ENCODE results near the gene SLCO2A1.

DNA sequence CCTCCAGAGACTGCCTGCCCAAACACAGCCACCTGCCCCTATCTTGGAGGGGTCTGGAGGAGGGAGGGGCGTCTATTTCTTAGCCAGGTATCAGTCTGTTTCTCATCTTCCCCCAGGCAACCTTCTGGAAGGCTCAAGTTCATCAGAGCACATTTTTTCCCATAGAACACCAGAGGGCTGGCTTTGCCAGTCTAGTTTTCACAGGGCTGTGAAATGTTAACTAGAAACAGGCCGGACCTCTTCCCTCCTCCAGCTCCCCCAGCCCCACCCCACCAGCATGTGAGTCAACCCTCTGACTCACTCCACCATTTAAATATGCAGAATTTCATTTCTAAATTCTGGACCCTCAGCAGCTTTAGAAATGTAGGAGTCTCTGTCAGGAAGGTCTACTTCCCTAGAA, 66.9 kb downstream of the SLCO2A1 start:
- TF ChIP-seq, protein P1, sequence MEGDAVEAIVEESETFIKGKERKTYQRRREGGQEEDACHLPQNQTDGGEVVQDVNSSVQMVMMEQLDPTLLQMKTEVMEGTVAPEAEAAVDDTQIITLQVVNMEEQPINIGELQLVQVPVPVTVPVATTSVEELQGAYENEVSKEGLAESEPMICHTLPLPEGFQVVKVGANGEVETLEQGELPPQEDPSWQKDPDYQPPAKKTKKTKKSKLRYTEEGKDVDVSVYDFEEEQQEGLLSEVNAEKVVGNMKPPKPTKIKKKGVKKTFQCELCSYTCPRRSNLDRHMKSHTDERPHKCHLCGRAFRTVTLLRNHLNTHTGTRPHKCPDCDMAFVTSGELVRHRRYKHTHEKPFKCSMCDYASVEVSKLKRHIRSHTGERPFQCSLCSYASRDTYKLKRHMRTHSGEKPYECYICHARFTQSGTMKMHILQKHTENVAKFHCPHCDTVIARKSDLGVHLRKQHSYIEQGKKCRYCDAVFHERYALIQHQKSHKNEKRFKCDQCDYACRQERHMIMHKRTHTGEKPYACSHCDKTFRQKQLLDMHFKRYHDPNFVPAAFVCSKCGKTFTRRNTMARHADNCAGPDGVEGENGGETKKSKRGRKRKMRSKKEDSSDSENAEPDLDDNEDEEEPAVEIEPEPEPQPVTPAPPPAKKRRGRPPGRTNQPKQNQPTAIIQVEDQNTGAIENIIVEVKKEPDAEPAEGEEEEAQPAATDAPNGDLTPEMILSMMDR (IDR thresholded peaks at IDR 0.05) = no peak
- no peak for TF ChIP-seq ZFX (IDR thresholded peaks at IDR 0.05; ENCODE audit: borderline replicate concordance)

All from 22Rv1 (cell line).